Skeletal muscle tissue (tissue), 4 donors: Measurements from ENCODE around the gene EFNA5. TPM values are rescaled to one million over a fixed set of nuclear protein-coding genes. Genes with fewer than 3 reads are reported as not detected.
A peak's percentile ranks its signal among the peaks of the same experiment; 100 is the strongest.

Experiments used
- H3K27ac ChIP-seq: one replicate; pipeline ENCODE4 v1.7.0; 2013; ENCODE audit warnings: mild to moderate bottlenecking, low read depth, low read length, inconsistent platforms
- H3K27me3 ChIP-seq, 3 donors: one replicate each; pipeline ENCODE4 v1.7.0; 2013; ENCODE audit warnings: low read length in 3 of 3; ENCODE audit not compliant: control insufficient read depth in 3 of 3, insufficient read depth in 3 of 3
- H3K36me3 ChIP-seq, 3 donors: one replicate each; pipeline ENCODE4 v1.7.0; 2013; ENCODE audit warnings: low read length in 3 of 3; ENCODE audit not compliant: control insufficient read depth in 3 of 3, insufficient read depth in 3 of 3
- H3K4me1 ChIP-seq, 3 donors: one replicate each; pipeline ENCODE4 v1.7.0; 2013; ENCODE audit warnings: low read length in 3 of 3, mild to moderate bottlenecking in 3 of 3; ENCODE audit not compliant: control insufficient read depth in 3 of 3, insufficient read depth in 3 of 3
- H3K4me3 ChIP-seq, 3 donors: one replicate each; pipeline ENCODE4 v1.7.0; 2013; ENCODE audit warnings: low read length in 3 of 3
- H3K9ac ChIP-seq, 3 donors: one replicate each; pipeline ENCODE4 v1.7.0; 2013; ENCODE audit warnings: low read length in 3 of 3, mild to moderate bottlenecking in 3 of 3, moderate library complexity in 2 of 3, low read depth in 1 of 3
- H3K9me3 ChIP-seq, 3 donors: one replicate each; pipeline ENCODE4 v1.7.0; 2013; ENCODE audit warnings: low read length in 3 of 3; ENCODE audit not compliant: control insufficient read depth in 3 of 3
- total RNA-seq: library from RNA; depleted of rRNA; stranded (reverse); fragments of >200 nt; gene quantifications from one replicate; pipeline ENCODE4 v1.2.3, GENCODE V29; 2014
- donor health status: Osteomylitis.

Gene EFNA5
- total RNA-seq, 1 donor from 2014 or later: 8.4 TPM

GRCh38 chr5:107666051-107666655, 4.6 kb downstream of the EFNA5 start:
- H3K27ac ChIP-seq: no peak overlapping the region

DNA sequence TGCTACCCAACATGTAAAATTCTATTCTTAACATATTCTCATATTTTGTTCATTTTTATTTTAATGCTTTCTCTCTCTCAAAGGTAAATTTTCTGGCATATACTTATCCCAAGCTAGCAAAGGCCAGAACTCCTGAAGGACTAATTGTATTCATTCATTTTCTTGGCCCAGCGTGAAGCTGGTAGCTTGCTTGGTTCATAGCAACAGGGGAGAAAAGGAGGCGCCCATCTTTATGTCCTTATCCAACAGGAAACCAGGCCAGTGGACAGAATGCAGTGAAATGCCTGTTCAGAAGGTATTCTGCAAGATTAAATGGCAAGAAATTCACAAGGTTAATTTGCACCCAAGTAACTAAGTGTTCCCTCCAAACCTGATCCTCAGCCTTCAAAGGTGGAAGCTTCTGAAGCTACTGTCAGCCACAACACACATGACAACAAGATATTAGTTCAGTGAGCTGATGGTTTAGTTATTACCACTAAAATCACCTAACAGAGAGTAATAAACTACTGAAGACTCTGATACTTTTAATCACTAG, 5.6 kb downstream of the EFNA5 start:
- H3K4me3 ChIP-seq: no peak overlapping the region
- peaks cover 10 to 15% (median 13%) of the 10 kb centered on the region in 3 donors for H3K27me3 ChIP-seq
- no peak overlapping the region for H3K9ac ChIP-seq
- H3K9me3 ChIP-seq: no peaks in the 10 kb centered on the region
- H3K27ac ChIP-seq: no peak overlapping the region
- peaks cover 3 to 7% (median 5%) of the 10 kb centered on the region in 3 donors for H3K4me1 ChIP-seq
- H3K36me3 ChIP-seq: no peaks in the 10 kb centered on the region

More at GRCh38 chr5:107666051-107666655, 4.6 kb downstream of the EFNA5 start:
- Histone ChIP-seq H3K27me3 (peaks cover 15 to 18% (median 15%) of the 10 kb centered on the region in 3 donors), H3K4me3 (no peak overlapping the region), H3K9me3 (no peaks in the 10 kb centered on the region), H3K9ac (no peak overlapping the region), H3K36me3 (no peaks in the 10 kb centered on the region), H3K4me1 (peaks cover 5 to 15% (median 14%) of the 10 kb centered on the region in 3 donors)

GRCh38 chr5:107663697-107664096, 7.0 kb downstream of the EFNA5 start:
- H3K9me3 ChIP-seq: no peaks in the 10 kb centered on the region
- no peaks in the 10 kb centered on the region for H3K36me3 ChIP-seq
- no peak overlapping the region for H3K9ac ChIP-seq
- no peak overlapping the region for H3K4me3 ChIP-seq
- no peak overlapping the region for H3K27ac ChIP-seq
- H3K4me1 ChIP-seq: no peaks in the 10 kb centered on the region
- peaks cover 0 to 4% (median 2%) of the 10 kb centered on the region in 3 donors for H3K27me3 ChIP-seq

GRCh38 chr5:107661650-107662044, 9.1 kb downstream of the EFNA5 start:
- Histone ChIP-seq H3K9ac (no peak overlapping the region), H3K27ac (no peak overlapping the region), H3K4me1 (no peaks in the 10 kb centered on the region), H3K4me3 (no peak overlapping the region), H3K36me3 (no peaks in the 10 kb centered on the region), H3K9me3 (no peaks in the 10 kb centered on the region), H3K27me3 (no peaks in the 10 kb centered on the region)

DNA sequence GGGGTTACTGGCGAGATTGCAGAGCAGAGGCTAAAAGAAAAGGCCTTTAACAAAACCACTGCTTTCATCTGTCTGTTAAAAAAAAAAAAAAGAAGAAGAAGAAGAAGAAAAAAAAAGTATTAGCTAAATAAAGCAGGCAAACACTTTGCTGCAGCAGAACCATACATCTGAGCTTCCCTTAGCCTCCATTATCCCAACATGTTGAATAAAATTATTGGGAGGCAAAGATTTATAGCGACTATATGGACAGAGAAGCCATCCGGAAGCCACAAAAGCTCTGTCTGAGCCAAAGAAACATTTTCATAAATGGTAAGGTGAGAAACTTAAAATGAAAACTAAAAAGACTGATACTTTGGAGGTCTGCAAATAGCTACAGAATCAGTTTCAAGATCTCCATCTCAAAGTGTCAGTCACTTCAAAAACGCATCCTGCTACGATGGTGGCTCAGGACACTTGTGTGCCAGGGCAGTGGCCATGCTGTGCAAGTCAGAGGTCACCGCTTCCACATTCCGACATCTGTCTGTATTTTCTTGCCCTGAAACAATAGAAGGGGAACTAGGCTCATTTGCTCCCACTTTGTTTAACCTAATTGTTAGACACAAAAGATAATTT, 9.6 kb downstream of the EFNA5 start:
- Histone ChIP-seq H3K27me3 (no peaks in the 10 kb centered on the region), H3K27ac (no peak overlapping the region), H3K9me3 (no peaks in the 10 kb centered on the region), H3K9ac (no peak overlapping the region), H3K4me1 (no peaks in the 10 kb centered on the region), H3K36me3 (no peaks in the 10 kb centered on the region), H3K4me3 (no peak overlapping the region)

GRCh38 chr5:107658528-107658927, 12.2 kb downstream of the EFNA5 start:
- H3K9me3 ChIP-seq: no peaks in the 10 kb centered on the region
- H3K4me1 ChIP-seq: no peaks in the 10 kb centered on the region
- H3K27ac ChIP-seq: no peak overlapping the region
- H3K4me3 ChIP-seq: no peak overlapping the region
- H3K36me3 ChIP-seq: no peaks in the 10 kb centered on the region
- no peaks in the 10 kb centered on the region for H3K27me3 ChIP-seq
- no peak overlapping the region for H3K9ac ChIP-seq

DNA sequence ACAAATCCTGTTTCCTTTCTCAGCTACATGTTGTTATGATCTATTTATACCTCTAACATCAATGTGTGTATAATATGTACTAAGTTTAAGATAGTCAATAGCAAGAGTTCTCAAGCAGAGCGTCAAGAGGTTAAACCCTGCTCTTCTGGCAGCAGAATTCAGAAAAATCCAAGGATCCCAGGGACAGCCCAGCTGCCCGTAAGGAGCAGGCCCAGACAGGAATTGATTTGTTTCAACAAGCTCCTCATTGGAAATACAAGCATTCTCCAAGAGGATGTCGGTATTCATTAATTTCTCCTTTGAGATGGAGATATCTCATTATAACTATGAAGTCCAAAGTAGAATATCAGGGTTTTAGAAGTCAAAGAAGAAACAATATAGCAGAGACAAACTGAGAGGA, 14.9 kb downstream of the EFNA5 start:
- Histone ChIP-seq H3K36me3 (no peaks in the 10 kb centered on the region), H3K4me3 (no peak overlapping the region), H3K27ac (no peak overlapping the region), H3K27me3 (no peaks in the 10 kb centered on the region), H3K9me3 (no peaks in the 10 kb centered on the region), H3K4me1 (no peaks in the 10 kb centered on the region), H3K9ac (peak overlapping the region in 1 of 3 donors; percentile 36)

GRCh38 chr5:107654827-107655226, 15.9 kb downstream of the EFNA5 start:
- H3K9ac ChIP-seq: no peak overlapping the region
- no peak overlapping the region for H3K27ac ChIP-seq
- no peaks in the 10 kb centered on the region for H3K4me1 ChIP-seq
- no peaks in the 10 kb centered on the region for H3K36me3 ChIP-seq
- no peak overlapping the region for H3K4me3 ChIP-seq
- no peaks in the 10 kb centered on the region for H3K9me3 ChIP-seq
- H3K27me3 ChIP-seq: no peaks in the 10 kb centered on the region

DNA sequence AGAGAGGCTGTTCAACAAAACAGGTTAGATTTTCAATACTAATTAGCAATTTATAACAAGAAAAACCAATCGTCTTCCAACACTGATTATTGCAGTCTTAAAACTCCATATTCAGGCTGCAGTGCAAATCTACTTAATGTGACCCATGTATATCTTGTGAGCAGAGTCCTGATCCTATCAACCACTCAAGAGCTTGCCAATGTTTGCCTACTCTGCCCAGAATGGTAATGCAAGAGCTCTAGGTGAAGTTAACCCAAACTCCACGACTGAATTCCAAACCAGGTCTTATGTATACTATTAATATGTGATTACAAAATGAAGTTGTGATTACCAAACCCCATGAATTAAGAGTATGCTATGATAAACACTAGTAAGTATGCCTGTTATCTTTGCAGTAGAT, 17.1 kb downstream of the EFNA5 start:
- H3K27ac ChIP-seq: no peak overlapping the region
- no peak overlapping the region for H3K4me3 ChIP-seq
- no peak overlapping the region for H3K9ac ChIP-seq
- H3K4me1 ChIP-seq: no peaks in the 10 kb centered on the region
- no peaks in the 10 kb centered on the region for H3K27me3 ChIP-seq
- no peaks in the 10 kb centered on the region for H3K36me3 ChIP-seq
- H3K9me3 ChIP-seq: no peaks in the 10 kb centered on the region

GRCh38 chr5:107652839-107653607, 17.7 kb downstream of the EFNA5 start:
- Histone ChIP-seq H3K36me3 (no peaks in the 10 kb centered on the region), H3K27ac (no peak overlapping the region)

More at GRCh38 chr5:107652839-107653607, 17.7 kb downstream of the EFNA5 start:
- no peak overlapping the region for H3K9ac ChIP-seq
- no peaks in the 10 kb centered on the region for H3K27me3 ChIP-seq
- H3K4me3 ChIP-seq: no peak overlapping the region
- H3K9me3 ChIP-seq: no peaks in the 10 kb centered on the region
- H3K4me1 ChIP-seq: no peaks in the 10 kb centered on the region
